Heart right ventricle (tissue), 16 donors: ENCODE results near the gene ZMYND10. TPM values are rescaled to one million over a fixed set of nuclear protein-coding genes. Genes with fewer than 3 reads are reported as not detected.
A peak's percentile ranks its signal among the peaks of the same experiment; 100 is the strongest.

Experiments used
- ATAC-seq, 8 donors: fragments of 200-7000 bp; cut with Tn5 transposase; one replicate each; pipeline ENCODE4 v1.9.1; 2020; ENCODE audit warnings: mild to moderate bottlenecking in 8 of 8, moderate library complexity in 8 of 8, moderate number of reproducible peaks in 1 of 8
- DNase-seq, 2 donors: peaks; one replicate each; pipeline ENCODE4 v3.0.0-alpha.2; 2020
- H3K27ac ChIP-seq, 10 donors: fragments of 200-600 bp; sonication (generic) in 2 of 10; one replicate each; pipeline versions ENCODE4 v1.5.0 to v1.8.0; 2020 to 2022; ENCODE audit warnings: mild to moderate bottlenecking in 3 of 10
- H3K27me3 ChIP-seq, 7 donors: fragments of 200-600 bp; one replicate each; pipeline ENCODE4 v1.8.0; 2021 to 2022; ENCODE audit warnings: mild to moderate bottlenecking in 2 of 7
- H3K36me3 ChIP-seq, 9 donors: fragments of 200-600 bp; sonication (generic) in 1 of 9; one replicate each; pipeline versions ENCODE4 v1.5.0 to v1.8.0; 2020 to 2022; ENCODE audit warnings: mild to moderate bottlenecking in 2 of 9
- H3K4me1 ChIP-seq, 9 donors: fragments of 200-600 bp; sonication (generic) in 1 of 9; one replicate each; pipeline versions ENCODE4 v1.5.0 to v1.8.0; 2020 to 2022; ENCODE audit warnings: mild to moderate bottlenecking in 4 of 9
- H3K4me3 ChIP-seq, 10 donors: fragments of 200-600 bp; sonication (generic) in 2 of 10; one replicate each; pipeline versions ENCODE4 v1.5.0 to v1.8.0; 2020 to 2022; ENCODE audit warnings: mild to moderate bottlenecking in 7 of 10, moderate library complexity in 2 of 10
- H3K9me3 ChIP-seq, 11 donors: fragments of 200-600 bp in 10 of 11; sonication (generic) in 2 of 11; one replicate each; pipeline versions ENCODE4 v1.5.0 to v1.8.0; 2013 to 2022; ENCODE audit warnings: mild to moderate bottlenecking in 2 of 11, control low read depth in 1 of 11, moderate library complexity in 1 of 11
- WGBS, 2 donors: extraction: QIAGEN DNeasy Blood & Tissue Kit; methylation state at CpG; one replicate each; pipeline ENCODE4 v1.1.7; 2013; ENCODE audit warnings: inconsistent platforms in 1 of 2; 5-methylcytosine and 5-hydroxymethylcytosine counted together
- intact Hi-C, 10 donors: fragments of 100-400 bp; cut with DNase I; formaldehyde crosslinking; loops; one replicate each; pipeline versions ENCODE4 v1.11.1 to v1.14.2; 2022
- polyA plus RNA-seq, 2 donors: library from polyadenylated mRNA; stranded (reverse); fragments of 200-250 nt; gene quantifications; one replicate each; pipeline ENCODE4 v1.2.3, GENCODE V29; 2013
- total RNA-seq, 10 donors: library from RNA; stranded (reverse); fragmentation: NEBNext Ultra II Directional in 3 of 10; extraction: Animal tissue kit (Norgen Biotek cat#: 25700) in 3 of 10; gene quantifications; one replicate each; pipeline versions ENCODE4 v1.2.1 to v1.2.4, GENCODE V29; 2021 to 2023
- TF ChIP-seq, protein P1 (sequence below), 9 donors: fragments of 200-600 bp; sonication (generic) in 2 of 9; IDR thresholded peaks; one replicate each; pipeline versions ENCODE4 v1.5.0 to v1.8.0; 2021 to 2022; ENCODE audit warnings: antibody characterized with exemption in 9 of 9, mild to moderate bottlenecking in 5 of 9, moderate library complexity in 1 of 9
- donor health status: Arrhythmogenic right ventricular cardiomyopathy.
- donor health status: ischemic (EF 13 %, LVEDD 7.1; RV severe dilation, severe dysfunction).
- donor health status: healthy with polysubstance abuse.
- donor health status: DM: no; HTN: yes; CAD: no.
- donor health status: DM: no; HTN: no; CAD: no.
- donor health status: ischemic (EF 25% LVEDD 6.9; RV normal size, moderate dysfunction).
- donor health status: ischemic (EF 25% LVEDD 5.7; RV mildly dilated, moderate dysfunction).
- donor health status: healthy.
- donor health status: DM: yes; HTN: yes; CAD: no.
- donor health status: Ischemic cardiomyopathy.
- donor health status: ischemic (EF 35%, LVEDD 5.7; RV mildly dilated, moderate dysfunction).
- donor health status: nonischemic (EF 11% LVEDD 7.7; RV severe dilation, severe dysfunction).
- donor health status: DM: yes; HTN: yes; CAD: no.
- donor health status: PGD.
- donor health status: ischemic (EF 29% LVEDD 5.4; RV normal size, mild dysfunction).
- donor health status: nonischemic (EF 23%, LVEDD 6.1; RV moderate dilation, normal function).

The ZMYND10 gene
- total and polyA plus RNA-seq, 12 donors = 0.15 to 0.88 (median 0.22) TPM; not detected in 7

DNA sequence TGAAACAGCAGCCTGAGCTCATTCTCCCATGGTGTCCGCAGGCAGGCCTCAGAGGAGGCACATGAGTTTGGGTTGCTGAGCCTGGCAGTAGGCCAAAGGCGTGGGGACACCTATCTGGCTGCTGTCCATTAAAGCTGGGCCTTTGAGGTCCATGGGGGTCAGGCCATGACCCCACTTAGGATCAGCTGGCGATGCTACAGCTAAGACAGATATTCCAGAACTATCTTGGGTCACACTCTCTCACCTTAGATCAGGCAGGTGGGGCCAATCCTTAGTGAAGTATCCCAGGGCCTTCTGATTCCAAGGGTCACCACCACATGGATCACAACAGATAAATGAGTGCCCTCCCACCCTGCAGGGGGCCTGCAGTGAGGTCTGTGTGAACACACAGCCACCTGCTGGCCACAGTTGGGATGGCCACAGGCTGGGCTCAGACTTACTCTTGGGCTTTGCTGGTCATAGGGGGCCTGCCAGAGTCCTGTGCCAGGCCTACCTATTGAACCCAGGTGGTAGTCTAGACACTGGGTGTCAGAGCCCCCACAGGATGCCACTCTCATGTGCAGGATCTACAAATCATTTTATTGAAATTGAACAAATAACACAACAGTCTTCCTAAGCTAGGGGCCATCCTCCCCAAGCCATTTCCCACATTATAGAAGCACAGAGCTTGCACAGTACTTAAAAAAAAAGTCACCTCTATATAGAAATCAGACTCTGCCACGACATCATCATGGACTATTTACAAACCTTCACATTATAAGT is 21.0 kb downstream of the ZMYND10 start:
- peaks cover 26 to 81% (median 66%) of the 10 kb centered on the region in 9 donors for H3K4me1 ChIP-seq

DNA sequence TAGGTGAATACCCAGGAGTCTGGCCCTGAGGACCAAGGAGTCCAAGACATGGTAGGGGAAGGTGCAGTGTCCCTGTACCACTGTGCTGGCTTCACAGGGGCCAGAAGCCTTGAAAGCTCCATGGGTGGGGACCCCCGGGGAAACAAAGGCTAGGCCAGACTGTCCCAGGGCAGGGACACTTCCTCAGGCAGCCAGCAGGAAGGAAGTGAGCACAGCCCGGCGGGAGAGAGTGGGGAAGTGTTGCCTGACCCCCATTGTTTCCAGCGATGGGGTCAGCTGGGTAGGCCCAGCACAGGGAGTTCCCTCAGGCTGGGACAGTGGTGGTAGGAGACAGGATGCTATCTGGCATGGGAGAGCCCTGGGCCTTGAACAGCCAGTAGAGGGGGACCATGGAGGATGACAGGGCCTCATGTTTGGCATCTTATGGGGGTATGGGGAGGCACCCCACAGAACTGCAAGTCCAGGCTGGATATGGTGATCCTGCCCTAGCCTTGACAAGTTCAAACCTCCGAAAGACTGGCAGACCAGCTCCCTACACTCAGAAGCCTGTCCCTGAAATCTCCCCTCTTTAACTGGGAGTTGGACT is 21.8 kb downstream of the ZMYND10 start:
- peak; percentile 73 to 77 for DNase-seq

More for the DNA sequence above, 21.0 kb downstream of the ZMYND10 start:
- H3K27ac ChIP-seq = peak overlapping the region; percentile 91 to 99 (median 97)
- DNase-seq (peak; percentile 78 to 82), ATAC-seq (peak in 6 of 8 donors; percentile 7 to 26 (median 20))
- intact Hi-C loops = loop anchor here in 5 of 10 donors (1.0 to 10.0 kb wide), 7 partner anchors 50 to 98 kb away; partner anchors contain the start of genes GNAI2 (in 1 of the 5) and SEMA3B (in 1 of the 5)
- H3K27me3 ChIP-seq = no peaks in the 10 kb centered on the region
- TF ChIP-seq, protein P1, sequence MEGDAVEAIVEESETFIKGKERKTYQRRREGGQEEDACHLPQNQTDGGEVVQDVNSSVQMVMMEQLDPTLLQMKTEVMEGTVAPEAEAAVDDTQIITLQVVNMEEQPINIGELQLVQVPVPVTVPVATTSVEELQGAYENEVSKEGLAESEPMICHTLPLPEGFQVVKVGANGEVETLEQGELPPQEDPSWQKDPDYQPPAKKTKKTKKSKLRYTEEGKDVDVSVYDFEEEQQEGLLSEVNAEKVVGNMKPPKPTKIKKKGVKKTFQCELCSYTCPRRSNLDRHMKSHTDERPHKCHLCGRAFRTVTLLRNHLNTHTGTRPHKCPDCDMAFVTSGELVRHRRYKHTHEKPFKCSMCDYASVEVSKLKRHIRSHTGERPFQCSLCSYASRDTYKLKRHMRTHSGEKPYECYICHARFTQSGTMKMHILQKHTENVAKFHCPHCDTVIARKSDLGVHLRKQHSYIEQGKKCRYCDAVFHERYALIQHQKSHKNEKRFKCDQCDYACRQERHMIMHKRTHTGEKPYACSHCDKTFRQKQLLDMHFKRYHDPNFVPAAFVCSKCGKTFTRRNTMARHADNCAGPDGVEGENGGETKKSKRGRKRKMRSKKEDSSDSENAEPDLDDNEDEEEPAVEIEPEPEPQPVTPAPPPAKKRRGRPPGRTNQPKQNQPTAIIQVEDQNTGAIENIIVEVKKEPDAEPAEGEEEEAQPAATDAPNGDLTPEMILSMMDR (IDR thresholded peaks at IDR 0.05) = peak; percentile 76 to 93 (median 87)
- peak overlapping the region in 1 of 10 donors; percentile 11 for H3K4me3 ChIP-seq
- peaks cover 0 to 36% (median 8%) of the 10 kb centered on the region in 9 donors for H3K36me3 ChIP-seq
- WGBS, 2 donors = 36 to 41% methylated on average over 4 of the region's 4 CpGs
- H3K9me3 ChIP-seq = no peaks in the 10 kb centered on the region

DNA sequence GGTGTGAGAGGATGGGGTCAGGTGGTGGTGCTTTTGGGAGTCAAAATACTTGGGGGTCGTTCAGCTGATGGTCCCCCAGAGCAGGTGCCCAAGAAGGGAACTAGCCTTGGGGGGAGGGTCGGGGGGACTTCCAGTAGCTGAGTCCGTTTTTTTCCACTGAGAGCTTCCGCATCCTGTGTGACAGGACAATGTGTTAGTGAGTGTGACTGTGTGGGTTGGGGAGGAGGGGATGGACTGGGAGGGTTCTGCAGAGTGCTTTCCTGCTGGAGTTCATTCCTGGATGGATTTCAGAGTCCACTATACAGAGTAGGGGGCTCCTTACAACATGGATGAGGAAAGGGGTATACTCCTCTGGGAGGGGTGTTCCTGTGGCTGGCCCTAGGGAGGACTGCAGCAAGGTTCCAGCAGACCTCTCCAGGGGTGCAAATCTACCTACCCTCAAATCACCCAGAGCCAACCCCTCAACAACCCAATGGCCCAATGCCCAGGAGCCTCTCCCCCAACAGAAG is 22.4 kb downstream of the ZMYND10 start:
- TF ChIP-seq, protein P1 (IDR thresholded peaks at IDR 0.05) = no peak
- 33 to 50% methylated on average over 4 of the region's 4 CpGs for WGBS, 2 donors
- Histone ChIP-seq H3K4me1 (peaks cover 29 to 85% (median 70%) of the 10 kb centered on the region in 9 donors), H3K27me3 (no peaks in the 10 kb centered on the region), H3K36me3 (peaks cover 0 to 42% (median 17%) of the 10 kb centered on the region in 9 donors), H3K27ac (peak overlapping the region; percentile 91 to 99 (median 97)), H3K4me3 (peak overlapping the region in 9 of 10 donors; percentile 57 to 88 (median 81)), H3K9me3 (no peaks in the 10 kb centered on the region)
- intact Hi-C loops = loop anchor here in 4 of 10 donors (5.0 to 10.0 kb wide), 4 partner anchors 51 to 86 kb away; partner anchors contain the start of genes GNAI2 (in 1 of the 4) and SEMA3B (in 1 of the 4)
- peak in 1 of 2 donors; percentile 86 for DNase-seq
- peak; percentile 4 to 52 (median 22) for ATAC-seq

More for the DNA sequence above, 21.8 kb downstream of the ZMYND10 start:
- Histone ChIP-seq H3K36me3 (peaks cover 0 to 37% (median 12%) of the 10 kb centered on the region in 9 donors), H3K27ac (peak overlapping the region; percentile 91 to 99 (median 97)), H3K4me1 (peaks cover 29 to 85% (median 70%) of the 10 kb centered on the region in 9 donors), H3K9me3 (no peaks in the 10 kb centered on the region), H3K27me3 (no peaks in the 10 kb centered on the region), H3K4me3 (peak overlapping the region in 6 of 10 donors; percentile 12 to 86 (median 78))
- intact Hi-C loops = loop anchor here in 5 of 10 donors (1.0 to 10.0 kb wide), 7 partner anchors 49 to 97 kb away; partner anchors contain the start of genes GNAI2 (in 1 of the 5) and SEMA3B (in 1 of the 5)
- ATAC-seq = peak; percentile 1 to 58 (median 44)
- 49 to 61% methylated on average over 5 of the region's 5 CpGs for WGBS, 2 donors
- TF ChIP-seq, protein P1 (IDR thresholded peaks at IDR 0.05) = peak in 3 of 9 donors; percentile 13 to 22 (median 15)
